NCI-H2107 (cell line): Measurements from ENCODE around the gene MPC1L.
"Not testable (repeated sequence)": the region's sequence is repeated elsewhere in the genome, so short reads cannot be mapped to it uniquely, and the experiment has no call there.

Experiments used
- DNase-seq: peaks from one replicate; lab custom pipeline; 2025; lab: John Stamatoyannopoulos, UW

Gene MPC1L

GRCh38 chrX:40623139-40623536 lies at the start of gene MPC1L:
TSS of gene MPC1L (plus strand) at chrX:40623428. CDS start at chrX:40623566, 138 bp downstream.
- DNase-seq = no peak

GRCh38 chrX:40573763-40574162 lies 49.5 kb upstream of the MPC1L start:
- DNase-seq = no peak

DNA sequence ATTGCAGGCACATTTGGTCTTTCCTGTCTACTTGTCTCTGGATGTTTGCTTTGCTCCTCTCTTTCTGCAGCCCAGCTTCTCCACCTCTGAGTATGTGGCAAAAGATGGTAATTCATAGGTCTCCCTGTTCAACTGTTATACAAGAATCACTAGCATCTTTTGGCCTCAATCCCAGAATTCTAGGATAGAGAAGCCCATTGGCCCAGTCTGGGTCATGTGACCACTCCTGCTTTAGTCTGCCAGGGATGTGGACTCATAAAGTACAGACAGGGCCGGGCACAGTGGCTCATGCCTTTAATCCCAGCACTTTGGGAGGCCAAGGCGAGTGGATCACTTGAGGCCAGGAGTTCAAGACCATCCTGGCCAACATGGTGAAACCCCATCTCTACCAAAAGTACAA lies 47.8 kb upstream of the MPC1L start:
- not testable (repeated sequence) for DNase-seq

DNA sequence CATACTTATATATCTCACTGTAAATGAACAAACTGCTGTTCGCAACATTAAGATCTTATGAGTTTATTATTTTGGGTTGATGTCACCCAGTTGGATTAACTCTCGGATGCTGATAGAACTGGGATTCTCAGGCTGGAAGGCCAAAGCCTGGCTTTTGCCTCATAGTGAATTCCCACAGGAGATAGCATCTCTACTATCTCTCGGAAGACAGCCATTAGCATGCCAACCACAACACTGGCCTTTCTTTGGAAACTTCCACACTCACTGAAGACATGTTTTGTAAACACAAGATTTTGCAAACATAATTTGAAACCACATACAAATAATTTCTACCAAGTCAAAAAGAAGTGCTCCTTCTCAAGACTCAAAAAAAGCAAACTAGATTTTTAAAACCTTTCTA lies 46.9 kb upstream of the MPC1L start:
- DNase-seq = no peak

DNA sequence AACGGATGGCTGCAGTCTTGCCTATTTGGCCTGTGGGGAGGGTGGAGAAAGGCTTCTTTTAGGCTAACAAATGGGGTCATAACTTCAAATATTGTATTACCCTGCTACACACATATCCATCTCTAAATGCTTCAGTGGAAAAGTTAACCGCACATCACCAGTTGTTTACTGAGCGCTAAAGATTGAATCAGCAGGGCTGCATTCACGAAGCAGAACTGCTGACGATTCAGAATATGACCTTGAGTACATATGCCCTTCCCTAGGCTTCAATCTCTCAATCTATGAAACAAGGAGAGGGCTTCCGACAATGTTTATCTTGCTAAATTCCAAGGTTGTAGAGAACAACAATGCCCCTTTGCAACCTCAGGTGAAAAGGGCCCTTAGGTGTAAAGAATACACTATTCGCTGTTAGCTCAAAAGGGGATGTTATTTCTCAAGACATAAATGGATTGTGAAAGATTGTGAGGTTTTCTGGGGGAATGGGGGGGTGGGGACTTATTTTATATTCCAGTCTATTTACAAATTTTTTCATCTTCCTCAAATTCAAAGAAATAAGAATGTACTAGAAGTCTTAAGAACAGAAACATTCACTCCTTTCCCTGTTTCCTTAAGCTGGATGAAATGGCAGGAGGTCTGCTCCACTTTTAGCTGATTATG lies 45.1 kb upstream of the MPC1L start:
- DNase-seq = no peak

DNA sequence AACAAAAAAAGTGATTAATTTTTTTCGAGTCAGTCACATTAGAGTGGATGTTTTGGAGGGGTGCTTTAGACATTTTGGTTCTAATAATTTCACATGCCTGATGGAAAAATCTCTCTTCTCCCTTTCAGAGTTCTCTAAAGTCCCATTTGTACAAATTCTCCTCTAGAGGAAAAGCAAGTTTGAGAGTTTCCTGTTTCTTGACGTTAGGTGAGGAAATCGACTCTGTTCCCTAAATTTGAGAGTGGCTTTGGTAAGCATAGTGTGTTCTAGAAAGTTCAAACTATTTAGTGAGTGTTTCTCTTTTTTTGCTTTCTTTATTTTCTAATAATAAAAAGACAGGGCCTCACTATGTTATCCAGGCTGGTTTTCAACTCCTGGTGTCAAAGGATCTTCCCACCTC lies 44.1 kb upstream of the MPC1L start:
- DNase-seq = no peak

DNA sequence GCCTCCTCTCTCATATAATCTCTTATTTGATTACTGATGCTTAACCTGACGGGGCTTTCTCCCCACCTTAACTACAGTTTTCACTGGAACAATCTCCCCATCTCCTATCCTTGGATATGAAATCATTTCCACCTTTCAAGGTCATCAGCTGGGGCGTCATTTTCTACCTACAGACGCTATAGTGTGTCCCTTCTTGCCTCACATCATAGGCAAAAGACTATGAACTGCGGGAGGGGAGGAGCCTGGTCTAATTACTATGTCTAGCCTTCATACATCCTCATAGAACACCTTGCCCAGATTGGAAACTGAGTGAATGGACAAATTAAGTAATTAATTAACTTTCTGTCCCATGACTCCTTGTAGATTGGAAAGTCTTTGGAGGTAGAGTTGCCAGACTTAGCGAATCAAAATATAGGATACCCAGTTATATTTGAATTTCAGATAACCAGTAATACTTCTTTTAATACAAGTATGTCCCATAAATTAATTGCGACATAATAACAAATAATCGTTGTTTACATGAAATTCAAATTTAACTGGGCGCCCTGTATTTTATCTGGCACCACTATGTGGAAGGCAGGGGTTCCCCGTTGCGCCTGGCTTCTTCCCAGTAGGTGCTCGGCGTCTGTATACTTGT lies 43.2 kb upstream of the MPC1L start:
- DNase-seq = no peak

GRCh38 chrX:40580537-40581335 lies 42.5 kb upstream of the MPC1L start, which contains the start of gene ATP6AP2:
TSS of gene ATP6AP2 (plus strand) at chrX:40580970. CDS start at chrX:40581066, 96 bp downstream.
- peak; percentile 94 for DNase-seq

GRCh38 chrX:40581336-40581920 lies 41.8 kb upstream of the MPC1L start:
- no peak for DNase-seq

- DNase-seq = not testable (repeated sequence)
Measured at GRCh38 chrX:40582178-40582577, 41.0 kb upstream of the MPC1L start.

GRCh38 chrX:40582811-40583210 lies 40.4 kb upstream of the MPC1L start:
- DNase-seq = no peak

GRCh38 chrX:40587623-40588022 lies 35.6 kb upstream of the MPC1L start:
- DNase-seq = not testable (repeated sequence)

DNA sequence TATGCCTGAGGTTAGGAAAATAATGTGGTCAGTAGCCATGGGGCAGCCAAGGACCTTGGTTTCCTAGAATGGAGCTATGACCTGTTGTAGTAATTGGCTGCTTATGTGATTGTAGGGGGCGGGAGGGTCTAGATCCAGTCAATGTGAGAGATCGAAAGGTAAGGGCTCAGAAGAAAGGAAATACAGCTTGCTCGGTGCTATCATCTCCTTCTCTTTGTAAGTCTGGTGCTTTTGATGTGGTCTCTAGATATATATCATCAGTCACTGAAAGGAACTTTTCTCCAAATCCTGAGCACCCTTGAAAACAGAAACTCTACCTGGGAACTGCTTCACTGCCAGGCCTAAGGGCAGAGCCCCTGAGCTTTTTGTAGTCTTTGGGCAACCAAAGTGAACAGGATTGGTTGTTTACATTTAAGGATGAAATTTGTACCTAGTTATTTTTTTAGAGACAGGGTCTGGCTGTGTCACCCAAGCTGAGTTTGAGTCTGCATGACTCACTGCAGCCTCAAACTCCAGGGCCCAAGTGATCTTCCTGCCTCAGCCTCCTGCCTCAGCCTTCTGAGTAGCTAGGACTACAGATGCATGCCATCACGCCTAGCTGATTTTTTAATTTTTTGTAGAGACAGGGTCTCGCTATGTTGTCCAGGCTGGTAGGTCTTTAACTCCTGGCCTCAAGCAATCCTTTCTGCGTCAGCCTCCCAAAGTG lies 33.5 kb upstream of the MPC1L start:
- DNase-seq = not testable (repeated sequence)

DNA sequence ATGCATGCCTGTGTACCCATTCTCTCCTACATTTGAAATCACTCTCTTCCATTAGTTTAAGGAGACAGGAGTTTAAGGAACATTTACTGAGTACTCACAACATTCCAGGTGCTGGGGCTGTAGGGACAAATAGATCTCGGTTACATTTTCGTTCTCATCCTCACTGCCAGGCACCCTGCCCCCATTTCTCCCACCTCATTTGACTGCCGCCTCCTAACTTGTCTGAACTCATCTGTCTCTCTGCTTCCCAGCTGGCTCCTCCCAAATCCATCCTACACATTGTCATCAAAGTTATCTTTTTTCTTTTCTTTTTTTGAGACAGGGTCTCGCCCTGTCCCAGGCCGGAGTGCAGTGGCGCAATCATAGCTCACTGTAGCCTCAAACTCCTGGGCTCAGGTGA lies 19.8 kb upstream of the MPC1L start:
- DNase-seq = no peak

GRCh38 chrX:40607381-40607780 lies 15.8 kb upstream of the MPC1L start:
- DNase-seq = no peak

- DNase-seq = no peak
Measured at GRCh38 chrX:40612511-40612910, 10.7 kb upstream of the MPC1L start.

- DNase-seq = no peak
Measured at GRCh38 chrX:40615976-40616375, 7.3 kb upstream of the MPC1L start.

DNA sequence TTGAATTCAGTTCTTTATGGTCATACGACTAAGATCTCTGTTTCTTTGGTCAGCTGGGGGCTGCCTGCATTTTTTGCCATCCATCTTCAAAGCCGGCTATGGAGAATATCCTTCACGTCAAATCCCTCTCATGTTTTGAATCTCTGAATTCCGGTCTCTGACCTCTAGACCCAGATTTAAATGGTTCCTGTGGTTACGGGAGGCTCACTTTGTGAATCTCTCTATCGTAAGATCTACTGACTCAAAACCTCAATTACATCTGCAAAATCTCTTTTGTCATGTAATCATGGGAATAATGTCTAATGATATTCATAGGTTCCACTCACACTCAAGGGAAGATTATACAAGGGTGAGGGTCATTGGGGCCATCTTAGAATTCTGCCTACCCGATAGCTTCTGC lies 5.7 kb upstream of the MPC1L start:
- no peak for DNase-seq

- DNase-seq = no peak
Measured at GRCh38 chrX:40622479-40623138, 619 bp upstream of the MPC1L start.

GRCh38 chrX:40623665-40624064 lies 437 bp downstream of the MPC1L start:
- DNase-seq = no peak

- no peak for DNase-seq
Measured at GRCh38 chrX:40625294-40625693, 2.1 kb downstream of the MPC1L start.
